Ovary (tissue), 3 donors: ENCODE measurements around the gene SORCS2.

ENCODE experiments used
- EP300 ChIP-seq: sonication (generic); formaldehyde crosslinking; IDR thresholded peaks from one replicate; pipeline ENCODE4 v1.6.1; 2017; ENCODE audit warnings: antibody characterized with exemption
- POLR2A ChIP-seq: fragments of 450-650 bp; IDR thresholded peaks from one replicate; pipeline ENCODE4 v1.6.1; 2017; ENCODE audit warnings: antibody characterized with exemption, mild to moderate bottlenecking, moderate library complexity
- TF ChIP-seq, protein P1 (sequence below), 3 donors: fragments of 450-650 bp in 2 of 3; fragments of 200-600 bp in 1 of 3; IDR thresholded peaks; one replicate each; pipeline versions ENCODE4 v1.5.1 to v1.8.0; 2016 to 2022; ENCODE audit warnings: antibody characterized with exemption in 3 of 3, mild to moderate bottlenecking in 1 of 3
- donor health status: DM: no; HTN: no; CAD: no.

DNA sequence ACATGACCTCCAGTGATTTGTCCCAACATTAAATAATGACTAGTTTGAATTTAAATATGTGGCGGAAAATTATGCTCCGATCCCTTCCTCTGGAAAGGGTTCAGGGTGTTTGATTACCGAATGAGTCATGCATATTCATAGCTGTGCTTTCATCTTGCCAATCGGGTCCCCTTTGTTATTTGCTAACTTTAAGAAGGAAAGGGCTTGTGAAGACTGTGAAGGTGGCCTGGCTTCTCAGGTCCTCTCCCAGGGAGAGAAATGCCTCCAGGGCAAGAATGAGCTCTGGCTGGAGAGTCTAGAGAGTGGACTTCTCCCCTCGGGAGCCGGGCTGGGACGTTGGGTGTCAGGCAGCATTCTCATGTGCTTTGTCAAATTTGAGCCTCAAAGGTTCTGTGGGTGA lies 397.9 kb downstream of the SORCS2 start:
- TF ChIP-seq, protein P1, sequence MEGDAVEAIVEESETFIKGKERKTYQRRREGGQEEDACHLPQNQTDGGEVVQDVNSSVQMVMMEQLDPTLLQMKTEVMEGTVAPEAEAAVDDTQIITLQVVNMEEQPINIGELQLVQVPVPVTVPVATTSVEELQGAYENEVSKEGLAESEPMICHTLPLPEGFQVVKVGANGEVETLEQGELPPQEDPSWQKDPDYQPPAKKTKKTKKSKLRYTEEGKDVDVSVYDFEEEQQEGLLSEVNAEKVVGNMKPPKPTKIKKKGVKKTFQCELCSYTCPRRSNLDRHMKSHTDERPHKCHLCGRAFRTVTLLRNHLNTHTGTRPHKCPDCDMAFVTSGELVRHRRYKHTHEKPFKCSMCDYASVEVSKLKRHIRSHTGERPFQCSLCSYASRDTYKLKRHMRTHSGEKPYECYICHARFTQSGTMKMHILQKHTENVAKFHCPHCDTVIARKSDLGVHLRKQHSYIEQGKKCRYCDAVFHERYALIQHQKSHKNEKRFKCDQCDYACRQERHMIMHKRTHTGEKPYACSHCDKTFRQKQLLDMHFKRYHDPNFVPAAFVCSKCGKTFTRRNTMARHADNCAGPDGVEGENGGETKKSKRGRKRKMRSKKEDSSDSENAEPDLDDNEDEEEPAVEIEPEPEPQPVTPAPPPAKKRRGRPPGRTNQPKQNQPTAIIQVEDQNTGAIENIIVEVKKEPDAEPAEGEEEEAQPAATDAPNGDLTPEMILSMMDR (IDR thresholded peaks at IDR 0.05) = no peak
- TF ChIP-seq POLR2A = no peak
- TF ChIP-seq EP300 = no peak
